Aorta (tissue), 5 donors: ENCODE results near the gene GFPT1. TPM values are rescaled to one million over a fixed set of nuclear protein-coding genes. Genes with fewer than 3 reads are reported as not detected.

Experiments used
- ATAC-seq: fragments of 200-7000 bp; cut with Tn5 transposase; one replicate; pipeline ENCODE4 v1.9.1; 2022; ENCODE audit warnings: moderate library complexity; ENCODE audit not compliant: low FRiP score
- DNase-seq, 2 donors: peaks; one replicate each; pipeline ENCODE4 v3.0.0-alpha.2; 2020
- H3K27ac ChIP-seq, 2 donors: one replicate each; pipeline ENCODE4 v1.5.1; 2013; ENCODE audit warnings: low read length in 2 of 2, mild to moderate bottlenecking in 2 of 2, moderate library complexity in 2 of 2, control low read depth in 1 of 2, inconsistent platforms in 1 of 2, low read depth in 1 of 2
- H3K27me3 ChIP-seq, 2 donors: one replicate each; pipeline ENCODE4 v1.6.1; 2013; ENCODE audit warnings: control low read depth in 1 of 2, low read length in 1 of 2, mild to moderate bottlenecking in 1 of 2, moderate library complexity in 1 of 2; ENCODE audit not compliant: insufficient read depth in 2 of 2, control insufficient read depth in 1 of 2
- H3K36me3 ChIP-seq, 2 donors: one replicate each; pipeline ENCODE4 v1.6.1; 2013; ENCODE audit warnings: control low read depth in 1 of 2, low read length in 1 of 2, mild to moderate bottlenecking in 1 of 2; ENCODE audit not compliant: insufficient read depth in 2 of 2, control insufficient read depth in 1 of 2
- H3K4me1 ChIP-seq, 2 donors: one replicate each; pipeline ENCODE4 v1.6.1; 2013; ENCODE audit warnings: low read length in 2 of 2, control low read depth in 1 of 2, mild to moderate bottlenecking in 1 of 2, moderate library complexity in 1 of 2; ENCODE audit not compliant: insufficient read depth in 2 of 2, control insufficient read depth in 1 of 2
- H3K4me3 ChIP-seq, 2 donors: one replicate each; pipeline ENCODE4 v1.5.1; 2013; ENCODE audit warnings: low read length in 2 of 2, control low read depth in 1 of 2, mild to moderate bottlenecking in 1 of 2
- H3K9me3 ChIP-seq: one replicate; pipeline ENCODE4 v1.6.1; 2013; ENCODE audit warnings: mild to moderate bottlenecking, low read length; ENCODE audit not compliant: control insufficient read depth
- WGBS, 2 donors: extraction: QIAGEN DNeasy Blood & Tissue Kit; methylation state at CpG; one replicate each; pipeline ENCODE4 v1.1.7; 2013; 5-methylcytosine and 5-hydroxymethylcytosine counted together
- intact Hi-C, 2 donors: fragments of 100-400 bp; cut with DNase I; formaldehyde crosslinking; loops; one replicate each; pipeline versions ENCODE4 v1.14.2 to v1.15.0; 2022
- polyA plus RNA-seq, 2 donors: library from polyadenylated mRNA; stranded (reverse); fragments of 200-250 nt; gene quantifications; one replicate each; pipeline ENCODE4 v1.2.3, GENCODE V29; 2013
- total RNA-seq, 2 donors: library from RNA; stranded (reverse); fragmentation: NEBNext Ultra II Directional; extraction: Animal tissue kit (Norgen Biotek cat#: 25700); gene quantifications; one replicate each; pipeline ENCODE4 v1.2.1, GENCODE V29; 2021
- donor health status: healthy with polysubstance abuse.
- donor health status: Bipolar disorder and iron deficiency.
- donor health status: DM: no; HTN: no; CAD: no.
- donor health status: DM: no; HTN: no; CAD: no.
- donor health status: DM: yes; HTN: yes; CAD: no.

The GFPT1 gene
- total and polyA plus RNA-seq, 4 donors, result 14.8 to 95.9 (median 41.6) TPM

DNA sequence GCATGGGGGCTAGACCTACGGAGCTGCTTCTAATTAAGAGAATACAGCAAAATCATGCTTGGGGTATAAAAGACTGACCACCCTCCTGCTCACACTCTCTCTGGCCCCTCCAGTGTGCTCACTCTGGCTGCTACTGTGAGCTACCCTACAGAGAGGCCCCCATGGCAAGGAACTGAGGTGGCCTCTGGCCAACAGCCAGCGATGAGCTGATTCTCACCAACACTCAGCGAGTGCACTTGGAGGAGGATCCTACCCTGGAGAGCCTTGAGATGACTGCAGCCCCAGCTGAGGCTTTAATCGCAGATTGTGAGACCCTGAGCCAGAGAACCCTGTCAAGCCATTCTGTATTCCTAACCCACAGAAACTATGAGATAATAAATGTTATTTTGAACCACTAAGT, 88.2 kb downstream of the GFPT1 start:
- intact Hi-C loops, result no loop called here
- ATAC-seq, result no peak
- WGBS, 2 donors, result 89 to 90% methylated on average over 4 of the region's 4 CpGs
- Histone ChIP-seq H3K36me3 (no peaks in the 10 kb centered on the region), H3K27ac (no peak overlapping the region), H3K27me3 (no peaks in the 10 kb centered on the region), H3K9me3 (no peaks in the 10 kb centered on the region), H3K4me3 (no peak overlapping the region), H3K4me1 (no peaks in the 10 kb centered on the region)
- DNase-seq, result no peak

DNA sequence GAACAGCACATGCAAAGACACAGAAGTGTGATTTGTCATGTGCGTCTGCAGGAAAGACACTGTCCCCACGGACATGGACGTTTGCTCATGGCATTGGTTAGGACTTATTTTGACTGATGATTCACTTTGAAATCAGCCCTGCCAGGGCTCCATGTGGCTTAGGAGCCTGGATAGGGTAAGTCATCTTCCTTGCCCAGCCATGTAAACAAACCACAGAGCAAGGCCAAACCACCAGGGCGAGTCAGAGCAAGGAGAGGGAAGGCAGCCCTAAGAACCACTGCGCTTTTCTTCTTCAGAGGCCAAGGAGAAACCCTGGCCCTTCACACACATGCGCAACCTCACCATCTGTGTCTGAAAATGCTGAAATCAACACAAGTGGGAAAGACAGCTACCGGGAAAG, 88.8 kb downstream of the GFPT1 start:
- H3K4me3 ChIP-seq, result no peak overlapping the region
- WGBS, 2 donors, result 61 to 67% methylated on average over 7 of the region's 7 CpGs
- H3K9me3 ChIP-seq, result no peaks in the 10 kb centered on the region
- H3K36me3 ChIP-seq, result no peaks in the 10 kb centered on the region
- ATAC-seq (no peak), DNase-seq (peak in 1 of 2 donors; percentile 64)
- no peaks in the 10 kb centered on the region for H3K4me1 ChIP-seq
- no peak overlapping the region for H3K27ac ChIP-seq
- intact Hi-C loops, result no loop called here
- H3K27me3 ChIP-seq, result no peaks in the 10 kb centered on the region

- no peaks in the 10 kb centered on the region for H3K36me3 ChIP-seq
- no peak overlapping the region for H3K4me3 ChIP-seq
- ATAC-seq (no peak), DNase-seq (no peak)
- no peaks in the 10 kb centered on the region for H3K9me3 ChIP-seq
- no peaks in the 10 kb centered on the region for H3K27me3 ChIP-seq
- H3K27ac ChIP-seq, result no peak overlapping the region
- H3K4me1 ChIP-seq, result no peaks in the 10 kb centered on the region
- WGBS, 2 donors, result 91 to 94% methylated on average over 12 of the region's 12 CpGs
- intact Hi-C loops, result no loop called here
Observed at GRCh38 chr2:69297216-69297615, 89.8 kb downstream of the GFPT1 start.

DNA sequence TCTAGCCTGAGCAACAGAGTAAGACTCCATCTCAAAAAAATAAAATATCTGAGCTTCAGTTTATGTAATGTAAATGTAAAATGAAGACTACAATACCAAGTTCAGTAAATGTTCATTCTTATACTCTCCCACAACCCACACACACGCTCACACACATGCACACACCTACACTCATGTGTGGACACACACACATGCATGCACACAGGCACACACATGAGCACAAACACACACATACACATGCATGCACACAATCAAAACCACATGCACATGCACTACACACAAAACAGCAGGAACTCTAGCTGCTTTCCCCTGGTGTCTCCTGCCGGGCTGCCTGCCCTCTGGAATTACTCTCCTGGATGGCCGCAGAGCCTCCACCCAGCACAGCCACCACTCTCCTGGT, 90.6 kb downstream of the GFPT1 start:
- intact Hi-C loops, result no loop called here
- Histone ChIP-seq H3K27me3 (no peaks in the 10 kb centered on the region), H3K36me3 (no peaks in the 10 kb centered on the region), H3K27ac (no peak overlapping the region), H3K4me3 (no peak overlapping the region), H3K4me1 (no peaks in the 10 kb centered on the region), H3K9me3 (no peaks in the 10 kb centered on the region)
- ATAC-seq, result no peak
- WGBS, 2 donors, result 88 to 94% methylated on average over 3 of the region's 3 CpGs
- no peak for DNase-seq

GRCh38 chr2:69292256-69292655, 94.8 kb downstream of the GFPT1 start:
- 6 to 12% methylated on average over 3 of the region's 3 CpGs for WGBS, 2 donors
- intact Hi-C loops, result no loop called here
- Histone ChIP-seq H3K27me3 (no peaks in the 10 kb centered on the region), H3K4me1 (no peaks in the 10 kb centered on the region), H3K9me3 (no peaks in the 10 kb centered on the region), H3K36me3 (no peaks in the 10 kb centered on the region), H3K4me3 (no peak overlapping the region), H3K27ac (peak overlapping the region in 1 of 2 donors; percentile 6)
- DNase-seq (no peak), ATAC-seq (no peak)

DNA sequence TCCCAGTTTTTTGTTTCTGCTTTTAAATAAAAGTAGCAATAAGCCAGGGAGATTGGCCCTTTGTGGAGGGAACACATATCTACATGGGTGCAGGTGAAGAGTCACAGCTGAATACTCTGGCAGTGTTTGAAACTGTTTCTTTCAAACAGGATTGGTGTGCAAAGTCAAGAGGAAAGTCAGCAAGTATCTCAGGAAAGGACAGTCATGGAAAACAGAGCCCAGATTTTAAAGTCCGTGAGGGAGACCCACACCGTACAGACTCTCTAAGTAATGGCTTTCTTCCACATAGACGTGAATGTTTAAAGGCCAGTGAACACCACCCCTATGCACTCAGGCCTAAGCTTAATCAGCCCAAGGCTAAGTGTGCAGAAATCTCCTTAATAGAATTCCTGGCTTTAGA, 95.3 kb downstream of the GFPT1 start:
- H3K4me1 ChIP-seq, result no peaks in the 10 kb centered on the region
- WGBS, 2 donors, result 75 to 84% methylated on average over 3 of the region's 3 CpGs
- intact Hi-C loops, result no loop called here
- no peak overlapping the region for H3K27ac ChIP-seq
- no peak overlapping the region for H3K4me3 ChIP-seq
- ATAC-seq (peak; percentile 40), DNase-seq (no peak)
- no peaks in the 10 kb centered on the region for H3K27me3 ChIP-seq
- H3K9me3 ChIP-seq, result no peaks in the 10 kb centered on the region
- no peaks in the 10 kb centered on the region for H3K36me3 ChIP-seq

- H3K9me3 ChIP-seq, result no peaks in the 10 kb centered on the region
- intact Hi-C loops, result no loop called here
- no peaks in the 10 kb centered on the region for H3K27me3 ChIP-seq
- H3K4me3 ChIP-seq, result no peak overlapping the region
- no peak for DNase-seq
- no peak overlapping the region for H3K27ac ChIP-seq
- H3K4me1 ChIP-seq, result no peaks in the 10 kb centered on the region
- no peak for ATAC-seq
- H3K36me3 ChIP-seq, result no peaks in the 10 kb centered on the region
Observed at GRCh38 chr2:69291004-69291650, 95.9 kb downstream of the GFPT1 start.

GRCh38 chr2:69288429-69288828, 98.6 kb downstream of the GFPT1 start:
- DNase-seq (no peak), ATAC-seq (no peak)
- 87 to 93% methylated on average over 1 of the region's 1 CpG for WGBS, 2 donors
- Histone ChIP-seq H3K4me3 (no peak overlapping the region), H3K4me1 (no peaks in the 10 kb centered on the region), H3K9me3 (no peaks in the 10 kb centered on the region), H3K36me3 (no peaks in the 10 kb centered on the region), H3K27ac (no peak overlapping the region), H3K27me3 (no peaks in the 10 kb centered on the region)
- intact Hi-C loops, result no loop called here

- 95% methylated on average over 5 of the region's 5 CpGs for WGBS, 2 donors
- Histone ChIP-seq H3K27ac (no peak overlapping the region), H3K27me3 (no peaks in the 10 kb centered on the region), H3K36me3 (no peaks in the 10 kb centered on the region), H3K4me1 (no peaks in the 10 kb centered on the region), H3K9me3 (no peaks in the 10 kb centered on the region), H3K4me3 (no peak overlapping the region)
- no peak for DNase-seq
- no peak for ATAC-seq
- intact Hi-C loops, result no loop called here
Observed at GRCh38 chr2:69287544-69287943, 99.5 kb downstream of the GFPT1 start.
